ENCODE results near the gene LDLRAD2. TPM values are rescaled to one million over a fixed set of nuclear protein-coding genes. Genes with fewer than 3 reads are reported as not detected.

Gene LDLRAD2
- total RNA-seq, 1 donor = not detected

GRCh38 chr1:21827141-21827679 lies 15.1 kb downstream of the LDLRAD2 start:
- TF ChIP-seq CTCF (IDR thresholded peaks at IDR 0.05; ENCODE audit: extremely low read depth, low read depth, low read length) = no peak
- Histone ChIP-seq H3K36me3 (ENCODE audit: insufficient read depth, low read length) (peaks cover 84% of the 10 kb centered on the region), H3K27me3 (ENCODE audit: insufficient read depth, low read length) (no peaks in the 10 kb centered on the region), H2AFZ (ENCODE audit: low read length) (no peak overlapping the region), H3K79me2 (ENCODE audit: insufficient read depth, low read length) (no peaks in the 10 kb centered on the region), H3K4me2 (ENCODE audit: insufficient read depth, low read length) (no peak overlapping the region), H4K20me1 (ENCODE audit: insufficient read depth, low read length) (peaks cover 30% of the 10 kb centered on the region), H3K4me3 (ENCODE audit: insufficient read depth, low read length) (no peak overlapping the region), H3K27ac (ENCODE audit: low read depth, low read length) (no peak overlapping the region), H3K4me1 (ENCODE audit: insufficient read depth, low read length) (no peaks in the 10 kb centered on the region), H3K9me3 (ENCODE audit: low read depth, low read length) (no peaks in the 10 kb centered on the region)
- peak; percentile 65 for DNase-seq (ENCODE audit: insufficient read length, low spot score, missing footprints)

GRCh38 chr1:21828075-21828474 lies 16.0 kb downstream of the LDLRAD2 start:
- peak; percentile 39 for DNase-seq (ENCODE audit: insufficient read length, low spot score, missing footprints)
- H3K36me3 ChIP-seq (ENCODE audit: insufficient read depth, low read length) = peaks cover 86% of the 10 kb centered on the region
- H3K4me2 ChIP-seq (ENCODE audit: insufficient read depth, low read length) = no peak overlapping the region

GRCh38 chr1:21828506-21829210 lies 16.6 kb downstream of the LDLRAD2 start:
- peaks cover 39% of the 10 kb centered on the region for H4K20me1 ChIP-seq (ENCODE audit: insufficient read depth, low read length)
- H3K36me3 ChIP-seq (ENCODE audit: insufficient read depth, low read length) = peaks cover 89% of the 10 kb centered on the region
- no peak for TF ChIP-seq CTCF (IDR thresholded peaks at IDR 0.05; ENCODE audit: extremely low read depth, low read depth, low read length)
- peak; percentile 37 for DNase-seq (ENCODE audit: insufficient read length, low spot score, missing footprints)
- no peak overlapping the region for H3K27ac ChIP-seq (ENCODE audit: low read depth, low read length)
- no peak overlapping the region for H3K4me3 ChIP-seq (ENCODE audit: insufficient read depth, low read length)
- H3K9me3 ChIP-seq (ENCODE audit: low read depth, low read length) = no peaks in the 10 kb centered on the region
- no peaks in the 10 kb centered on the region for H3K4me1 ChIP-seq (ENCODE audit: insufficient read depth, low read length)
- H3K79me2 ChIP-seq (ENCODE audit: insufficient read depth, low read length) = no peaks in the 10 kb centered on the region
- no peak overlapping the region for H2AFZ ChIP-seq (ENCODE audit: low read length)
- no peak overlapping the region for H3K4me2 ChIP-seq (ENCODE audit: insufficient read depth, low read length)
- no peaks in the 10 kb centered on the region for H3K27me3 ChIP-seq (ENCODE audit: insufficient read depth, low read length)

More at GRCh38 chr1:21828075-21828474, 16.0 kb downstream of the LDLRAD2 start:
- Histone ChIP-seq H3K4me1 (ENCODE audit: insufficient read depth, low read length) (no peaks in the 10 kb centered on the region), H3K9me3 (ENCODE audit: low read depth, low read length) (no peaks in the 10 kb centered on the region), H4K20me1 (ENCODE audit: insufficient read depth, low read length) (peaks cover 39% of the 10 kb centered on the region), H2AFZ (ENCODE audit: low read length) (no peak overlapping the region), H3K27me3 (ENCODE audit: insufficient read depth, low read length) (no peaks in the 10 kb centered on the region), H3K79me2 (ENCODE audit: insufficient read depth, low read length) (no peaks in the 10 kb centered on the region), H3K4me3 (ENCODE audit: insufficient read depth, low read length) (no peak overlapping the region), H3K27ac (ENCODE audit: low read depth, low read length) (no peak overlapping the region)
- no peak for TF ChIP-seq CTCF (IDR thresholded peaks at IDR 0.05; ENCODE audit: extremely low read depth, low read depth, low read length)

GRCh38 chr1:21829294-21829693 lies 17.2 kb downstream of the LDLRAD2 start:
- no peaks in the 10 kb centered on the region for H3K27me3 ChIP-seq (ENCODE audit: insufficient read depth, low read length)
- peak; percentile 86 for DNase-seq (ENCODE audit: insufficient read length, low spot score, missing footprints)
- peaks cover 89% of the 10 kb centered on the region for H3K36me3 ChIP-seq (ENCODE audit: insufficient read depth, low read length)
- no peak overlapping the region for H2AFZ ChIP-seq (ENCODE audit: low read length)
- TF ChIP-seq CTCF (IDR thresholded peaks at IDR 0.05; ENCODE audit: extremely low read depth, low read depth, low read length) = no peak
- no peak overlapping the region for H3K4me2 ChIP-seq (ENCODE audit: insufficient read depth, low read length)
- no peaks in the 10 kb centered on the region for H3K9me3 ChIP-seq (ENCODE audit: low read depth, low read length)
- no peak overlapping the region for H3K4me3 ChIP-seq (ENCODE audit: insufficient read depth, low read length)
- H4K20me1 ChIP-seq (ENCODE audit: insufficient read depth, low read length) = peaks cover 39% of the 10 kb centered on the region
- no peak overlapping the region for H3K27ac ChIP-seq (ENCODE audit: low read depth, low read length)
- no peaks in the 10 kb centered on the region for H3K4me1 ChIP-seq (ENCODE audit: insufficient read depth, low read length)
- no peaks in the 10 kb centered on the region for H3K79me2 ChIP-seq (ENCODE audit: insufficient read depth, low read length)
